Stimulated activated CD4-positive, alpha-beta T cell treated with anti-CD3 and anti-CD28 coated beads, TNF-alpha, amount 100 ng/mL, for 4 hours (primary cell): ENCODE measurements around the gene GALM.
"Not testable (repeated sequence)": the region's sequence is repeated elsewhere in the genome, so short reads cannot be mapped to it uniquely, and the experiment has no call there.

Experiments
- DNase-seq, 3 experiments: peaks; one replicate each; pipeline ENCODE4 v3.0.0-alpha.2; 2020; ENCODE audit warnings: low read depth in 3 of 3

Gene GALM

DNA sequence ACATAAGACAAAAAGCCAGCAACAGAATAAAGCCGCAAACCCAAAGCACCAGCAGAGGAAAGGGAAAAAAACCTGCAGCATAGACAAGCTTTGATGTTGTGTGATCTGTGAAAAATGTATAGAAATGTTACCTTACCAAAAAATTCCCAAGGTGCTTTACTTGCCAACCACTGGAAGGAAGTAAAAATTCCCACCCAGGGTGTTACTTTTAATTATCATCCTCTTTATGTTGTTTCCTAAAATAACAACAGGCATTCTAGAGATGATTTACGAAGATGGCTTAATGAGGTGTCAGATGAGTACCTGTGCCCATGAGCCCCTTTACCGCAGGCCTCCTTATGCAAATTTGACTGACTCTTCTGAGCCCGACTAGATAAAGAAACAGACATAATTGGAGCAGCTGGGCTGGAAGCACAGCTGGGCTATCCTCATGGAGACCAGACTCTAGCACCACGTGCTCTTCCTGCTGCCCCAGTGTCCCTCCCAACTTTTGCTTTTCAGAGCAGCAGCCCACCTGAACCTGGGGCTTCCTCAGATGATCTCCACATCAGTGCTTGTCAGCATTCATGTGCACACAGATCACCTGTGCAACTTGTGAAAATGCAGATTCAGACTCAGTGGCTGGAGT lies 43.8 kb downstream of the GALM start:
- no peak for DNase-seq

DNA sequence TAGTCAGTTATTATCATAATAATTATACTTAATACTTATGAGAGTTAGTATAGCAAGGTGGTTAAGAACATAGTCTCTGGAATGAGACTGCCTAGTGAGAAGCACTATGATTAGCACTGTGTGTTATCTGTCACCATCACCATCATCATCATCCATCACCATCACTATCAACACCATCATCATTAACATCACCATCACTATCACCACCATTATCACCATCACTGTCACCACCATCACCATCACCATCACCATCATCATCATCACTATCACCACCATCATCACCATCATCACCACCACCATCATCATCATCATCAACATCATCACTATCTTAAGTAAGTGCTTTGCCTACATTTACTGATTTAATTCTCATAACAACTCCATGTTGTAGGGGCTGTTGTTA lies 45.6 kb downstream of the GALM start:
- DNase-seq, result no peak

DNA sequence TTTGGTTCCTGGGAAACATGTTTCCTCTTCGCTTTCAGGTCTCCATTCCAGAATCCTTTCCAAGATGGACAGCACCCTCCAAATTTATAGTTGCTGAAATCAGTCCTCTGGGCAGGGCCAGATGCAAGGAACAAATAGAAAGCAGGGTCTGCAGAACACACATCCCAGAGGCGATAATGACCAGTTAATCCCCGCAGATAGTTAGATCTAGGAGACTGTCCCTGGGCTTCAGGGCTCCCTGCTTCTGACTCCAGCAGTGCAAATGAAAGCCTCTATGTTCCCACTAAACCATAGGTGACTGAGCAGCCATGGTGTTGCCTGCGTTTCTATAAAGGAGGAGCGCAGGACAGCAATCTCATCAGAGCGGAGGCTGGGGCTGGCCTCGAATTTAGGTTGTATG lies 46.5 kb downstream of the GALM start:
- no peak for DNase-seq

- DNase-seq, result no peak
Observed at GRCh38 chr2:38712871-38713270, 47.0 kb downstream of the GALM start.

- DNase-seq, result no peak
Observed at GRCh38 chr2:38713338-38713737, 47.4 kb downstream of the GALM start.

DNA sequence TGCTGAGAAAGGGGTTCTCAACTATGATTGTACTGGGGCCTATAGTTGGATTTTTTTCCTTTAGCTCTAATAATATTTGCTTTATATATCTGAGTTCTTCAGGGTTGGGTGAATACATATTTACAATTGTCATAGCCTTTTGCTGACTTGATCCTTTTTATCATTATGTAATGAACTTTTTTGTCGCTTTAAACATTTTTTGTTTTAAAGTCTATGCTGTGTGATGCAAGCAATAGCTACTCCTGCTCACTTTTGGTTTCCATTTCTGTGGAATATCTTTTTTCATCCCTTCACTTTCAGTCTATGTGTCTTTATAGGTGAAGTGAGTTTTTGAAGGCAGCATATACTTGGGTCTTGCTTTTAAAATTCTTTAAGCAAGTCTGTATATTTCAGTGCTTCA lies 49.0 kb downstream of the GALM start:
- not testable (repeated sequence) for DNase-seq

GRCh38 chr2:38716185-38716584 lies 50.3 kb downstream of the GALM start:
- DNase-seq, result no peak

GRCh38 chr2:38718601-38719000 lies 52.7 kb downstream of the GALM start:
- DNase-seq, result no peak

DNA sequence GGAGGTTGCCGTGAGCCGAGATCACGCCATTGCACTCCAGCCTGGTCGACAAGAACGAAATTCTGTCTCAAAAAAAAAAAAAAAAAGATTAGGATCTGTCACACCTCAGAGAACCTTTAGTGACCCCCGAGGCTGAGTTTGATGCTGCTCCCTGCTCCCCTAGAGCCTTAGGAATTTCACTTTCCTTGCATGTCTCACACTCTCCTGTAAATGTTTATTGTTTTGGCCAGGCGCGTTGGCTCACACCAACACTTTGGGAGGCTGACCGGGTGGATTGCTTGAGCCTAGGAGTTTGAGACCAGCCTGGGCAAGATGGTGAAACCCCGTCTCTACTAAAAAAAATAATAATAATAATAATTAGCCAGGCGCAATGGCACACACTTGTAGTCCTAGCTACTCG lies 53.8 kb downstream of the GALM start:
- DNase-seq, result no peak

DNA sequence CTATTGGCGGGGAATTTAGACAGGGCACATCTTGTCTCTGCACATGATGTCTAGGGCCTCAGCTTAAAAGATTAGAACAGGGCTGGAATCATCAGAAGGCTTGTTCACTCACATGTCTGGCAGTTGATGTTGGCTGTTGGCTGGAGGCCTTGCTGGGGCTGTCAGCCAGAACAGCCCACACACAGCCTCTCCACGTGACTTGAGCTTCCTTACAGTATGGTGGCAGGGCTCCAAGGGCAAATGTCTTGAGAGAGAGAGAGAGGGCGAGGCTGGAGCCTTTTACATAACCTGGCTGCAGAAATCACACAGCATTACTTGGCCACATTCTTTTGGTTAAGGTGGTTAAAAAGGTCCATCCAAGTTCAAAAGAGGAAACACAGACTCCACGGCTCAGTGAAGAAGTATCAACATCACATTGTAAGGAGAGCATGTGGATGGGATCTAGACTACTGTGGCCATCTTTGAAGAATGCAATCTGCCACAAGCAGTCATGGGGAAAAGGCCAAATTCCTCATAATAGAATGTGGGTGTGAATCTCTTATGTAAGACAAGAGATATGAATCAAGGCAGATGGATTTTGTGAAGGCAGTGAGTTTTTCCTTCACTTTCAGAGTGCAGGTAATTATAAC lies 54.8 kb downstream of the GALM start:
- DNase-seq, result no peak

- peak in 2 of 3 experiments; percentile 19 to 29 for DNase-seq
Observed at GRCh38 chr2:38722271-38723061, 56.6 kb downstream of the GALM start.

- no peak for DNase-seq
Observed at GRCh38 chr2:38723173-38723572, 57.3 kb downstream of the GALM start.

DNA sequence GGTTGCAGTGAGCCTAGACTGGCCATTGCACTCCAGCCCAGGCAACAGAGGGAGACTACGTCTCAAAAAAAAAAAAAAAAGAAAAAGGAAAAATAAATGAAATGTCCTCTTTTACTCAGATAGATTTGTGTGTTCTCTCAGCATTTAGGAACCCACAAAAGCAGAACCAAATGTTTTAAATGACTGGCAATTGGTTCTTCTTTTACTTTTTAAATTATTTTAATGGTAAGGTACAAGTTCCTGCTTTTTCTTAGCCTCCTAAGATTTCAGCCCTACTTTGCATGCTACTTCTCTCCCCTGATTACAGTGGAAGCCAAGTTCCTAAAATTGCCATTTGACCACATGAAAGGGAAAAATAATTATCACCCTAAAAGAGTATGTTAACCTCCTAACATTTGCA lies 61.7 kb downstream of the GALM start:
- DNase-seq, result no peak

DNA sequence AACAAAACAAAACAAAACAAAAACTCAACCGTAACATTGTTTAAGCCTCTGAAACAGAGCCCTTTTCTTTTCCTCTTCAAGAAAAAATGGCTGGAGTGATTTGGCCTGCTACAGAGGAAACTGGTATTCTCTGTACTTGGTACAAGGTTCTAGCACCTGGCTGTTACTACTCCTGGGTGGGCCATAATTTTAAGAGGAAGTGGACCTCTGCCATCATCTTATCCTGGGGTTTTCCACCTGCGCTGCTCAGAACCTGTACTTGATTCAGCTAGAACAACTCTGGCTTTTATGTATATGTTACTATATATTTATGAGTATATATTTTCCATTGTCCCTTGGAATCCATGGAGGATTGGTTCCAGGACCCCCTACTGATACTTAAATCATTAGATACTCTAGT lies 62.8 kb downstream of the GALM start:
- no peak for DNase-seq

DNA sequence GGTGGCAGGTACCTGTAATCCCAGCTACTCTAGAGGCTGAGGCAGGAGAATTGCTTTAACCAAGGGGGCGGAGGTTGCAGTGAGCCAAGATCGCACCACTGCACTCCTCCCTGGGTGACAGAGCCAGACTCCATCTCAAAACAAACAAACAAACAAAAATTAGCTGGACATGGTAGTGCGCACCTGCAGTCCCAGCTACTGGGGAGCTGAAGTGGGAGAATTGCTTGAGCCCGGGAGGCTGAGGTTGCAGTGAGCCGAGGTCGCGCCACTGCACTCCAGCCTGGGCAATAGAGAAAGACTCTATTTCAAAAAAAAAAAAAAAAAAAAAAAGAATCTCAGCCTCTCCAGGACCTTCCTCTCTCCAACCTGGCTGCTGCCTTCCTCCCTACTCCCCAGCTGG lies 65.2 kb downstream of the GALM start:
- DNase-seq, result no peak

GRCh38 chr2:38731684-38732221 lies 65.8 kb downstream of the GALM start:
- DNase-seq, result no peak

- DNase-seq, result no peak
Observed at GRCh38 chr2:38733300-38733971, 67.5 kb downstream of the GALM start.

GRCh38 chr2:38734299-38735058 lies 68.6 kb downstream of the GALM start:
- DNase-seq, result no peak

- no peak for DNase-seq
Observed at GRCh38 chr2:38735999-38736320, 70.0 kb downstream of the GALM start.

- DNase-seq, result not testable (repeated sequence)
Observed at GRCh38 chr2:38737000-38737698, 71.2 kb downstream of the GALM start.

DNA sequence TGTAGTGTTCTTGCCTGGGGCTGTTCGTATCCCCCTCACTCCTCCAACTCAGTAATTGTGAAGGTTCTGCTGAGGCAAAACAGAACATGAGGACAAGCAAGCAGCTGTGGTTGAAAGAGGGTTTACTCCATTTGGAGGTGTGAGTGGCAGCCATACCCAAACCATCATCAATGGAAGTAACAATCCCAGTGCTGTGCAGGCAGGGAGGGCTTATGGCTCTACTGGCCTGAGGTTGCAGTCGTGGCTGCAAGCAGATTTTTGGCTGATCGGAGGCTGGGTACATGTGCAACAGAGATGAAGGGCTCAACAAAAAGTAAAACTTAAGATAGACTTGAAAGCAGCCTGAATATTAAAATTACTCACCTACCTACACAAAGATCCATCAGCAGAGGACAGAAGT lies 72.0 kb downstream of the GALM start:
- DNase-seq, result no peak
